ENCODE measurements around the gene DLX1. TPM values are rescaled to one million over a fixed set of nuclear protein-coding genes. Genes with fewer than 3 reads are reported as not detected.
"Not testable (repeated sequence)": the region's sequence is repeated elsewhere in the genome, so short reads cannot be mapped to it uniquely, and the experiment has no call there.

Gene DLX1
- total and polyA plus RNA-seq, 2 experiments from 2014 or later: 3.8 to 9.5 TPM

- no peaks in the 10 kb centered on the region for H3K27me3 ChIP-seq (replicated peaks; ENCODE audit: insufficient read depth)
- no peak overlapping the region for H3K4me3 ChIP-seq
- no peaks in the 10 kb centered on the region for H3K79me2 ChIP-seq (ENCODE audit: insufficient read depth)
- no peaks in the 10 kb centered on the region for H3K9me2 ChIP-seq (ENCODE audit: insufficient read depth)
- no peaks in the 10 kb centered on the region for H3K4me1 ChIP-seq (ENCODE audit: insufficient read depth)
- 54 to 59% methylated on average over 3 of the region's 3 CpGs for WGBS, 2 experiments (ENCODE audit: low coverage in 1 of 2, low lambda C conversion rate in 2 of 2, missing lambda C conversion rate in 2 of 2)
- H3K27ac ChIP-seq: no peak overlapping the region
- no peaks in the 10 kb centered on the region for H3F3A ChIP-seq (ENCODE audit: insufficient read depth)
- no peaks in the 10 kb centered on the region for H3K36me3 ChIP-seq (ENCODE audit: low read depth)
- in situ Hi-C loops (cut with MboI): no loop called here
- no peak overlapping the region for H2AFZ ChIP-seq
- no peak overlapping the region for H3K9ac ChIP-seq
- no peaks in the 10 kb centered on the region for H3K9me3 ChIP-seq (ENCODE audit: low read depth)
- TF ChIP-seq EZH2phosphoT487 (IDR thresholded peaks at IDR 0.05; ENCODE audit: insufficient read depth, low read depth): no peak
- no peak for DNase-seq
- H3K4me2 ChIP-seq (ENCODE audit: unreplicated experiment): no peak overlapping the region
- no peaks in the 10 kb centered on the region for H4K20me1 ChIP-seq (ENCODE audit: insufficient read depth)
Measured at GRCh38 chr2:172134270-172134669, 49.0 kb downstream of the DLX1 start.

- H3F3A ChIP-seq (ENCODE audit: insufficient read depth): no peaks in the 10 kb centered on the region
- 0 out of 2 replicates have a peak, but pooled peaks cover 3% of the 10 kb centered on the region for H3K27me3 ChIP-seq (replicated peaks; ENCODE audit: insufficient read depth)
- no peak for DNase-seq
- no peaks in the 10 kb centered on the region for H3K36me3 ChIP-seq (ENCODE audit: low read depth)
- H3K79me2 ChIP-seq (ENCODE audit: insufficient read depth): no peaks in the 10 kb centered on the region
- no peaks in the 10 kb centered on the region for H4K20me1 ChIP-seq (ENCODE audit: insufficient read depth)
- 78 to 93% methylated on average over 4 of the region's 4 CpGs for WGBS, 2 experiments (ENCODE audit: low coverage in 1 of 2, low lambda C conversion rate in 2 of 2, missing lambda C conversion rate in 2 of 2)
- H3K4me1 ChIP-seq (ENCODE audit: insufficient read depth): no peaks in the 10 kb centered on the region
- H3K9me2 ChIP-seq (ENCODE audit: insufficient read depth): no peaks in the 10 kb centered on the region
- TF ChIP-seq EZH2phosphoT487 (IDR thresholded peaks at IDR 0.05; ENCODE audit: insufficient read depth, low read depth) (no peak), EZH2 (IDR thresholded peaks at IDR 0.05; ENCODE audit: insufficient read depth, poor library complexity, severe bottlenecking) (no peak)
- H3K4me3 ChIP-seq: no peak overlapping the region
- no peak overlapping the region for H3K9ac ChIP-seq
- no peaks in the 10 kb centered on the region for H3K9me3 ChIP-seq (ENCODE audit: low read depth)
- no peak overlapping the region for H3K27ac ChIP-seq
- H3K4me2 ChIP-seq (ENCODE audit: unreplicated experiment): no peak overlapping the region
- no peak overlapping the region for H2AFZ ChIP-seq
- in situ Hi-C loops (cut with MboI): no loop called here
Measured at GRCh38 chr2:172135446-172135845, 50.1 kb downstream of the DLX1 start.

DNA sequence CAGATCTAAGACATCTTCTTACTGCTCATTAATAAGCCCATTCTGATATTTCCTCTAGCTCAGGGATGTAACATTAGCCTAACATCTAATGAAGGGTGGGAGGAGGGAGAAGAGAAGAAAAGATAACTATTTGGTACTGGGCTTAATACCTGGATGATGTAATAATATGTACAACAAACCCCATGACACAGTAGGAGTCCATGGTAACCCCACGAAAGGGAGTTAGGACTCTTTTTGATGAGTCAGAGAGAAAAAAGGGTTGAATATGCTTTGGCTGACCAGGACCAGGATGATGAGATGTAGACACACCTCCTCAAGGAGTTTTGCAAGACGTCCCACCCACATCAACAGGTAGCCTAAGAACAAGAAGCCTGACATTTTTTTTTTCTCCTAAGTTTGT lies 51.8 kb downstream of the DLX1 start:
- Histone ChIP-seq H3K9ac (no peak overlapping the region), H3F3A (ENCODE audit: insufficient read depth) (no peaks in the 10 kb centered on the region), H3K4me3 (no peak overlapping the region), H3K4me2 (ENCODE audit: unreplicated experiment) (no peak overlapping the region), H3K9me2 (ENCODE audit: insufficient read depth) (no peaks in the 10 kb centered on the region), H3K36me3 (ENCODE audit: low read depth) (no peaks in the 10 kb centered on the region), H3K79me2 (ENCODE audit: insufficient read depth) (no peaks in the 10 kb centered on the region), H3K9me3 (ENCODE audit: low read depth) (no peaks in the 10 kb centered on the region), H2AFZ (no peak overlapping the region), H4K20me1 (ENCODE audit: insufficient read depth) (no peaks in the 10 kb centered on the region), H3K4me1 (ENCODE audit: insufficient read depth) (no peaks in the 10 kb centered on the region), H3K27ac (no peak overlapping the region), H3K27me3 (replicated peaks; ENCODE audit: insufficient read depth) (0 out of 2 replicates have a peak, but pooled peaks cover 7% of the 10 kb centered on the region)
- WGBS, 2 experiments (ENCODE audit: low coverage in 1 of 2, low lambda C conversion rate in 2 of 2, missing lambda C conversion rate in 2 of 2): 35 to 42% methylated on average over 2 of the region's 2 CpGs
- no peak for DNase-seq
- in situ Hi-C loops (cut with MboI): no loop called here
- TF ChIP-seq EZH2 (IDR thresholded peaks at IDR 0.05; ENCODE audit: insufficient read depth, poor library complexity, severe bottlenecking) (no peak), EZH2phosphoT487 (IDR thresholded peaks at IDR 0.05; ENCODE audit: insufficient read depth, low read depth) (no peak)

DNA sequence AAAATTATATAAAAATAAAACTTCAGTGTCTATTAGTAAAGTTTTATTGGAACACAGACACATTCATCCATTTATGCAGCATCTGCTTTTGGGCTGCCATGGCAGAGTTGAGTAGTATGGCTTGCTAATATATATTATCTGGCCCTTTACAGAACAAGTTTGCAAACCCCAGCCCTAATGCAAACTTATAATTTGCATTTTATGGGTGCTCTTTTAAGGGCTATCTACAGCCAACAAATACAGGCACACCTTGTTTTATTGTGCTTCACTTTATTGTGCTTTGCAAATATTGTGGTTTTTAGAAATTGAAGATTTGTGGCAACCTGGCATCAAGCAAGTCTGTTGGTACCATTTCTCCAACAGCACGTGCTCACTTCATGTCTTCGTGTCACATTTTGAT lies 52.6 kb downstream of the DLX1 start:
- H3K36me3 ChIP-seq (ENCODE audit: low read depth): no peaks in the 10 kb centered on the region
- H3F3A ChIP-seq (ENCODE audit: insufficient read depth): no peaks in the 10 kb centered on the region
- in situ Hi-C loops (cut with MboI): no loop called here
- no peaks in the 10 kb centered on the region for H4K20me1 ChIP-seq (ENCODE audit: insufficient read depth)
- H2AFZ ChIP-seq: no peak overlapping the region
- H3K79me2 ChIP-seq (ENCODE audit: insufficient read depth): no peaks in the 10 kb centered on the region
- H3K27ac ChIP-seq: no peak overlapping the region
- H3K4me1 ChIP-seq (ENCODE audit: insufficient read depth): no peaks in the 10 kb centered on the region
- H3K9me2 ChIP-seq (ENCODE audit: insufficient read depth): no peaks in the 10 kb centered on the region
- no peak for DNase-seq
- H3K4me3 ChIP-seq: no peak overlapping the region
- WGBS, 2 experiments (ENCODE audit: low coverage in 1 of 2, low lambda C conversion rate in 2 of 2, missing lambda C conversion rate in 2 of 2): 55 to 60% methylated on average over 2 of the region's 2 CpGs
- no peak overlapping the region for H3K4me2 ChIP-seq (ENCODE audit: unreplicated experiment)
- no peaks in the 10 kb centered on the region for H3K9me3 ChIP-seq (ENCODE audit: low read depth)
- H3K9ac ChIP-seq: no peak overlapping the region
- TF ChIP-seq EZH2 (IDR thresholded peaks at IDR 0.05; ENCODE audit: insufficient read depth, poor library complexity, severe bottlenecking) (no peak), EZH2phosphoT487 (IDR thresholded peaks at IDR 0.05; ENCODE audit: insufficient read depth, low read depth) (no peak)
- 0 out of 2 replicates have a peak, but pooled peaks cover 7% of the 10 kb centered on the region for H3K27me3 ChIP-seq (replicated peaks; ENCODE audit: insufficient read depth)

GRCh38 chr2:172138727-172139126 lies 53.4 kb downstream of the DLX1 start:
- H3K4me3 ChIP-seq; H3K9me3 ChIP-seq (ENCODE audit: low read depth); H3K9ac ChIP-seq; H4K20me1 ChIP-seq (ENCODE audit: insufficient read depth); H3K79me2 ChIP-seq (ENCODE audit: insufficient read depth); H3K4me2 ChIP-seq (ENCODE audit: unreplicated experiment); H3K4me1 ChIP-seq (ENCODE audit: insufficient read depth); H3K27me3 ChIP-seq (replicated peaks; ENCODE audit: insufficient read depth); H3F3A ChIP-seq (ENCODE audit: insufficient read depth); DNase-seq; in situ Hi-C loops (cut with MboI); H3K36me3 ChIP-seq (ENCODE audit: low read depth); H2AFZ ChIP-seq; H3K9me2 ChIP-seq (ENCODE audit: insufficient read depth); H3K27ac ChIP-seq: not testable (repeated sequence)
- 6 to 8% methylated on average over 1 of the region's 1 CpG for WGBS, 2 experiments (ENCODE audit: low coverage in 1 of 2, low lambda C conversion rate in 2 of 2, missing lambda C conversion rate in 2 of 2)

Other genes starting within 250 kb of the DLX1 start
- 17.6 and 21.0 TPM in 2 replicates for gene SLC25A12, start 191.3 kb upstream of the DLX1 start, total RNA-seq (2014; rRNA removed; shearing (Covaris generic))
- gene SLC25A12, start 191.3 kb upstream of the DLX1 start, polyA plus RNA-seq (2016; fragmentation: Nextera tagmentation; extraction: Ambion mirVana): 13.7 and 15.1 TPM in 2 replicates
- 43.6 and 56.6 TPM in 2 replicates for gene HAT1, start 163.0 kb upstream of the DLX1 start, total RNA-seq (2014; rRNA removed; shearing (Covaris generic))
- 96.2 and 100 TPM in 2 replicates for gene HAT1, start 163.0 kb upstream of the DLX1 start, polyA plus RNA-seq (2016; fragmentation: Nextera tagmentation; extraction: Ambion mirVana)
- gene METAP1D, start 85.6 kb upstream of the DLX1 start, total RNA-seq (2014; rRNA removed; shearing (Covaris generic)): 3.8 and 4.1 TPM in 2 replicates
- gene METAP1D, start 85.6 kb upstream of the DLX1 start, polyA plus RNA-seq (2016; fragmentation: Nextera tagmentation; extraction: Ambion mirVana): 5.1 and 6.9 TPM in 2 replicates
- 2.8 and 4.7 TPM in 2 replicates for gene DLX2, start 17.4 kb downstream of the DLX1 start, total RNA-seq (2014; rRNA removed; shearing (Covaris generic))
- gene DLX2, start 17.4 kb downstream of the DLX1 start, polyA plus RNA-seq (2016; fragmentation: Nextera tagmentation; extraction: Ambion mirVana): 6.0 and 6.8 TPM in 2 replicates

Data from GM23248 (cell line).